ENCODE measurements around the gene ACSBG1.
A peak's percentile ranks its signal among the peaks of the same experiment; 100 is the strongest.
"Not testable (repeated sequence)": the region's sequence is repeated elsewhere in the genome, so short reads cannot be mapped to it uniquely, and the experiment has no call there.

The ACSBG1 gene

DNA sequence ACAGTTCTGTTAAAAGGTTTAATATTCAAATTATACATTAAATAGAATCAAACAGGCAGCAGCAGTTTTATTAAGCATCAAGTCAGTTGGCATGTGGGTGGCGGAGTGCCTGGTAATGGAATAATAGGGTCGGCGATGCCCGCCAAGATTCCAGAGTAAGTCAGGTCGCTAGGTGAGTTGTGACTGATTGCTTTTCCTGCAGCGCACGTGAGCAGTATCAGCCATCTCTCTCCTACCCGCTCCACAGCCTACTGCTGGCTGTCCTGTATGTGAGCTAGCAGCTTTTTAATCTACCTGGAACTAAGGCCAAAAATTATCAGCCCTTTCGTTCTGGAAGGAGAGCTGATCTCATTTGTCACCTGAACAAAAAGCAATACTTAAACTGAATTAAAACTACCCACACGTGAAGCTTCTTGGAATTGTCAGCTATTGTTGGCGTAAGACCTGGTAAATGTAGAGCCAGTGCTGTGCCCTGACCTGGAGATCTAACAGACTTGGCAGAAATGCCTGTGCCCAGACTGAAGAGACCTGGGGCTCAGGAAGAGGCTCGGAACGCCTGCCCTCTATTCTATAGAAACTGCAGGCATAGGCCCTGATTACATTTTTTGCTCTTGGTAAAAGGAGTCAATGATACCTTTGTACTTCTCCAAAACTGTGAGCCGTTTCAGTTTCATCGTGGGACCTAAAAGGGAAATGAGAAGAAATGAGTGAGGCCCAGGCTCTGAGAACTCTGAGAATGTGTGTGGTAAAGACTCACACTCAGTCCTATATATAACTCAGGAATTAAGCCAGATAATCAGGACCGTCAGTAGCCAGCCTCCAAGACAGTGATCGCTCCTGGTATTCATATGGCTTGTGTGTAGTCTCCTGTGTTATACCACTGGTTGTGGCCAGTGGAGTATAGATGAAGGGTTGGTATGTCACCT is 63.3 kb downstream of the ACSBG1 start:
- TF ChIP-seq POLR2AphosphoS5 (IDR thresholded peaks at IDR 0.05; ENCODE audit: low read depth, low read length) (no peak), POLR2A (IDR thresholded peaks at IDR 0.05; ENCODE audit: low read depth, low read length) (0 out of 2 replicates have a peak, but pooled peaks have one; percentile 8), TAF1 (IDR thresholded peaks at IDR 0.05; ENCODE audit: borderline replicate concordance, low read depth, low read length) (no peak)
- peak; percentile 75 for FAIRE-seq
- DNase-seq (ENCODE audit: insufficient read length) = no peak

DNA sequence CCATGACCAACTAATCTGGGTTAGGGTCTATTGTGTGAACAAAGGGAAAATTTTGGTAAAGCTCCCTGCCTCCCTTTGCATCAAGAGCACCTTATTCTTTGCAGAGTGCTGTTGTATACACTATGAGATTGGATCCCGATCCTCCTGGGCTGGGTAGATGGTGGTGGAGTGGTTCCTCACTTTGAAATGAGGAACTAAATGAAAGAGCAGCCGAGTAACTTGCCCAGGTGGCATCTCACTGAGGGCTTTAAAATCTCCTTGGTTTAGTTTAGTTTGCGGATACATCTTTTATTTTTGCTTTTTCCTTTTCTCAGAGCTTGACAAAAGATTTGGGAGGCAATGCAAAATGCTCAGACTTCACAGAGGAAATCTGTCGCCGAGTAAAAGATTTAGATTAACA is 65.8 kb downstream of the ACSBG1 start:
- DNase-seq (ENCODE audit: insufficient read length) = no peak
- no peak for FAIRE-seq
- no peak for TF ChIP-seq POLR2AphosphoS5 (IDR thresholded peaks at IDR 0.05; ENCODE audit: low read depth, low read length)
- no peak for TF ChIP-seq TAF1 (IDR thresholded peaks at IDR 0.05; ENCODE audit: borderline replicate concordance, low read depth, low read length)
- no peak for TF ChIP-seq POLR2A (IDR thresholded peaks at IDR 0.05; ENCODE audit: low read depth, low read length)

DNA sequence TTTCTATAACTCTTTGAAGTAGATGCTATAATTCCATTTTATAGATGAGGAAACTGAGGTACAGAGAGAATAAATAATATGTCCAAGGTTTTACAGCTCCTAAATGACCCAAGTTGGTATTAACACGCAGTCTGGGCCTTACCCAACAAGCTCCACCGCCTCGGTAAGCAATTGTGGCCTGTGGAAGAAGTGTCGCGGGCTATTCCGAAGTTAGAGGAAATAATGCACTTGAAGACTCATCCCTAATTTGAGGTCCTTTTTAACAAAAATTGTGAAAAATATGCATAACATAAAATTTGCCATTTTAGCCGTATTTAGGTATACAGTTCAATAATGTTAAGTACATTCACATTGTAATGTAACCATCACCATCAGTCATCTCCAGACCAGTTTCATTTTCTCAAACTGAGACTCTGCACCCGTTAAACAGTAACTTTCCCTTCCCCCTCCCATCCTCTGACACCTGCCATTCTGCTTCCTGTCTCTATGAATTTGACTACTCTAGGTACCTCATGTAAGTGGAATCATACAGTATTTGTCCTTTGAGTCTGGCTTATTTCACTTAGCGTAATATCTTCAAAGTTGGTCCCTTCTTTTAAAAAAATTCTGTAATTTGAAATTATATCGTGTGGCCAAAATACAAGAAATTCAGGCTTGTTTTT is 67.0 kb downstream of the ACSBG1 start:
- DNase-seq (ENCODE audit: insufficient read length) (no peak), FAIRE-seq (peak; percentile 91)
- TF ChIP-seq TAF1 (IDR thresholded peaks at IDR 0.05; ENCODE audit: borderline replicate concordance, low read depth, low read length) (no peak), POLR2A (IDR thresholded peaks at IDR 0.05; ENCODE audit: low read depth, low read length) (no peak), POLR2AphosphoS5 (IDR thresholded peaks at IDR 0.05; ENCODE audit: low read depth, low read length) (no peak)

DNA sequence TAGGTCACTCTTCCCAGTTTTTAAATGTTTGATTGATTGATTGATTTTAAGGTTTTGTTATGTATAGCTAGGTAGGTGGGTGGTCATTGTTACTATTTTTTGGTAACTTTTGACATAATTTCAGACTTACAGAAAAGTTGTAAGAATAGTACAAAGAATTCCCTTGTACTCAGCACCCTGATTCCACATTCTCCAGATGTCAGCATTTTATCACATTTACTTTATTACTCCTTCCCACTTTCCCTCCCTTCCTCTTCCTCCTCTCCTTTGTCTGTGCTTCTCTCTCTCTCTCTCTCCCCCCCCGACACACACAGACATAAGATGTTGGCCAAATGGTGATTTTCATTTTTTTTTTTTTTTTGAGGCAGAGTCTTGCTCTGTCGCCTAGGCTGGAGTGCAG is 70.4 kb downstream of the ACSBG1 start:
- FAIRE-seq = no peak
- no peak for DNase-seq (ENCODE audit: insufficient read length)
- TF ChIP-seq TAF1 (IDR thresholded peaks at IDR 0.05; ENCODE audit: borderline replicate concordance, low read depth, low read length) (no peak), POLR2A (IDR thresholded peaks at IDR 0.05; ENCODE audit: low read depth, low read length) (no peak), POLR2AphosphoS5 (IDR thresholded peaks at IDR 0.05; ENCODE audit: low read depth, low read length) (no peak)

DNA sequence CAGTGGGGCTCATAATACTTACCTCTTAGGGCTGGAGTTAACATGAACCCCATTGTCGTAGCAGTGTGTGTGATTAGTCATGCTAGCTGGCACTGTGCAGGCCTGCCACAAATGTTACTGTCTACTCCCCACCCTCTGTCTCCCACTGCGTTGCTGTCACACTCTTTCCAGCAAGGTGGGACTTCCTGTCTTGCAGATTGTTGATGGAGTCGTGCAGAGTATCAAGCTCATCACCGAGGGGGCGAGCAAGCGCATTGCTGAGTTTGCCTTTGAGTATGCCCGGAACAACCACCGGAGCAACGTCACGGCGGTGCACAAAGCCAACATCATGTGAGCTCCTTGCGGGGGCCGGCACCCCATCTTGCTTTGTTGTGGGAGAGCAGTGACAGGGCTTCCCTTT is 72.3 kb downstream of the ACSBG1 start:
- TF ChIP-seq POLR2A (IDR thresholded peaks at IDR 0.05; ENCODE audit: low read depth, low read length) = no peak
- TF ChIP-seq POLR2AphosphoS5 (IDR thresholded peaks at IDR 0.05; ENCODE audit: low read depth, low read length) = no peak
- no peak for TF ChIP-seq TAF1 (IDR thresholded peaks at IDR 0.05; ENCODE audit: borderline replicate concordance, low read depth, low read length)
- no peak for DNase-seq (ENCODE audit: insufficient read length)
- no peak for FAIRE-seq

DNA sequence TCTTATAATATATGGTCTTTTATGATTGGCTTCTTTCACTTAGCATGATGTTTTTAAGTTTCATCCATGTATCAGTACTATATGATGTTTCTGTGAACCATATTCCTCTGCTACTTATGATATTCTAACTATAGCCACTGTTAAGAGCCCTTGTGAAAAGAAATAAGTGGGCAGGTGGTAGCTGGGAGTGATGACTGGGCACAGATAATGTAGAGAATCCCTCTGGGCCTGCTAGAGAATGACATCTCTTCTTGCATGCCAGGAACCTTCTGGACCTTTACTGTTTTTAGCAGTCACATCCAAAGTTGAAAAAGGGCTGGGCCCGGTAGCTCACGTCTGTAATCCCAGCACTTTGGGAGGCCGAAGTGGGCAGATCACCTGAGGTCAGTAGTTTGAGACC is 75.0 kb downstream of the ACSBG1 start:
- DNase-seq (ENCODE audit: insufficient read length) (no peak), FAIRE-seq (no peak)
- TF ChIP-seq TAF1 (IDR thresholded peaks at IDR 0.05; ENCODE audit: borderline replicate concordance, low read depth, low read length) (no peak), POLR2A (IDR thresholded peaks at IDR 0.05; ENCODE audit: low read depth, low read length) (no peak), POLR2AphosphoS5 (IDR thresholded peaks at IDR 0.05; ENCODE audit: low read depth, low read length) (no peak)

DNA sequence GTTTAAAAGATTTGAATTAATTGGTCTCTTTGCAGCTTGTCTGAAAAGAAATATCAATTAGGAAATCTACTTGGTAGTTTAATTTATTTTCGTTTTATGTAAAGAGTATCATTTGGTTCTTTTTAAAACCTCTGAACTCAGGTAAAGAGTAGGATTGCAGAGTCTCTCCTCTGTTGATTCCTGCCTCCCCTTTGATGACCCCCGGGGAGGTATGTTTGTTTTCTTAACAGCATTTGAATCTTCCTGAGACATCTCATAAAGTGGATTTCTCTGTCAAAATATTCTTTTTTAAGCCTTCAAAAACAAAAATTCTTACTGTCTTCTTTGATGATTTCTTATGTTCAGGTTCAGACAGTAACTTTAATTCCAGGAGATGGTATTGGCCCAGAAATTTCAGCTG is 77.2 kb downstream of the ACSBG1 start:
- no peak for DNase-seq (ENCODE audit: insufficient read length)
- no peak for FAIRE-seq
- no peak for TF ChIP-seq TAF1 (IDR thresholded peaks at IDR 0.05; ENCODE audit: borderline replicate concordance, low read depth, low read length)
- no peak for TF ChIP-seq POLR2A (IDR thresholded peaks at IDR 0.05; ENCODE audit: low read depth, low read length)
- TF ChIP-seq POLR2AphosphoS5 (IDR thresholded peaks at IDR 0.05; ENCODE audit: low read depth, low read length) = no peak

DNA sequence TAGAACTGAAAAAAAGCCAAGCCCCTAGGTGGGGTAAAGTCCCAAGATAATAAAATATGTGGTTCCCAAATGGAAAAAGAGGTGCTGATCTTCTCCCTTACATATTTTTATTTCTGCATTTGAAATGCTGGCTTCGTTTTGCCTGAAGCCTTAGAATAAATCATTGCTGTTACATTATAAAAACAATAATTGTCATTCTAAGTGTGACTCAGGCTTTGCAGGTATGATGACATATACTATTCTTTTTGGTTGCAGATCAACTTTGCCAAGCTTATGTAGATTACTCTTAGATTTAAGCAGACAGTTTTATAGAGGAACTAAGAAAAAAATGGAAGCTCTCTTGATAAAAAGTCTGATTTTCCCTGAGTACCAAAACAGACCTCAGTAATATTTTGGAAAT is 77.7 kb downstream of the ACSBG1 start:
- TF ChIP-seq POLR2A (IDR thresholded peaks at IDR 0.05; ENCODE audit: low read depth, low read length) = no peak
- no peak for TF ChIP-seq POLR2AphosphoS5 (IDR thresholded peaks at IDR 0.05; ENCODE audit: low read depth, low read length)
- no peak for TF ChIP-seq TAF1 (IDR thresholded peaks at IDR 0.05; ENCODE audit: borderline replicate concordance, low read depth, low read length)
- DNase-seq (ENCODE audit: insufficient read length) = no peak
- no peak for FAIRE-seq

DNA sequence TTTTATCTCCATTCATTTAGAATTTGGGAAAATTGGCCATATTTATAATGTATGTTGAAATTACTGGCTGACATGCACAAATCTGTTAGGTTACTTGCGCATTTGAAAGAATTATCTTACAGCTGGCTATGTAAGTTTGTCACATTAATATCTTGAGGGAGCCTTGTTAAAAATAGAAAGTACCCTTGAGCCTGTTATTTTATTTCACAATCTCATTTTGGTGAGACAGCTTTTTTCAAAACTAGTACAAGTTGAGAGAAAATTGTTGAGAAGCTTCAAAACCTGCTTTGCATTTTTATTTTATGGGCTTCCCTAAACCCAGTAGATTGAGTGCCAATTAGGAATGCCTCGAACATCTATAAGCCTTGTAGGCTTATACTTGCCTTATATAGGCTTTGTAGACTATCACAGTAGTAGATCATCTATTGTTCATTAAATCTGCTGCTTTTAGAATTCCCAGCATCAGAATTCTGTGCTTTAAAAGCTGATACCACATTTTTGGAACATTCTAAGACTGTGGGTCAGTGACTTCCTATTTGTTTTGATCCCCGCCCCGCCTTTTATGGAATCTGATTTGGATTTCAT is 78.9 kb downstream of the ACSBG1 start:
- TF ChIP-seq TAF1 (IDR thresholded peaks at IDR 0.05; ENCODE audit: borderline replicate concordance, low read depth, low read length) (no peak), POLR2A (IDR thresholded peaks at IDR 0.05; ENCODE audit: low read depth, low read length) (no peak), POLR2AphosphoS5 (IDR thresholded peaks at IDR 0.05; ENCODE audit: low read depth, low read length) (no peak)
- DNase-seq (ENCODE audit: insufficient read length) = no peak
- peak; percentile 5 for FAIRE-seq

DNA sequence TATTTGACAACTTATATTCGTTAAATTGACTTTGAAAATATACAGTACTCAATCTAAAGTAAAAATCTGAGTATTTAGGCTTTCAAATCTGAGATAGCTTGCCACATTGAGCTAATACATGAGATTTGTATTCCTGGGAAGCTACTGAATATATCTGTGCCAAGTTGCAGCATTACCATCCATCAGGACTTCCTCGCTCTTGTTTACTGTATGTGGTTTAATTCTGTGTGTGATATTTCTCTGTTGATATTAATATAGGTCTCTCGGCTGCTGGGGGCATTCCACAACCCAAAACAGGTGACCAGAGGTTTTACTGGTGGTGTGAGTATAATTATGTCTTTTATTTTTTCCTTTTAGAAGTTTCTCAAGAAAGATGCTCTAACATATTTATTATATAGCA is 79.4 kb downstream of the ACSBG1 start:
- TF ChIP-seq POLR2AphosphoS5 (IDR thresholded peaks at IDR 0.05; ENCODE audit: low read depth, low read length) = no peak
- no peak for TF ChIP-seq POLR2A (IDR thresholded peaks at IDR 0.05; ENCODE audit: low read depth, low read length)
- TF ChIP-seq TAF1 (IDR thresholded peaks at IDR 0.05; ENCODE audit: borderline replicate concordance, low read depth, low read length) = no peak
- DNase-seq (ENCODE audit: insufficient read length) (no peak), FAIRE-seq (no peak)

DNA sequence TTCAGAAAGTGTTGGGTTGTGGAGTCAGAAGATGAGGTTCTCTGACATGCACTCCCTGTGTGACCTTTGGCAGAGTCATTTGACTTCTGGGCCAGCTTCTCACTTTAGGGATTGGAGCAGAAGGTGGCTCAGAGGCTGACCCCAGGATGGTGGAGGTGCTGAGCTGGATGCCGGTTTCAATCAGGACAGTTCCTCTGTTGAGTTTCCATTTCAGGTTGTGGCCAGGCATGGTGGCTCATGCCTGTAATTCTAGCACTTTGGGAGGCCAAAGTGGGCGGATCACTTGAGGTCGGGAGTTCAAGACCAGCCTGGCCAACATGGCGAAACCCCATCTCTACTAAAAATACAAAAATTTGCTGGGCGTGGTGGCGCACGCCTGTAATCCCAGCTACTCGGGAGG is 83.3 kb downstream of the ACSBG1 start:
- FAIRE-seq; DNase-seq (ENCODE audit: insufficient read length): not testable (repeated sequence)

Measured in GM12892 (cell line).